ENCODE measurements around the gene ZNF672.

GRCh38 chr1:248890549-248891498, 52.8 kb downstream of the ZNF672 start:
- TF ChIP-seq ZBTB33 (IDR thresholded peaks at IDR 0.05; ENCODE audit: borderline replicate concordance, low read depth) (no peak), USF2 (IDR thresholded peaks at IDR 0.05; ENCODE audit: borderline replicate concordance, low read depth, low read length) (no peak), USF1 (IDR thresholded peaks at IDR 0.05; ENCODE audit: borderline replicate concordance, low read depth) (no peak), CHD2 (IDR thresholded peaks at IDR 0.05; ENCODE audit: low read length, partially characterized antibody) (no peak), FOXM1 (IDR thresholded peaks at IDR 0.05; ENCODE audit: low read depth) (no peak), FOSL2 (IDR thresholded peaks at IDR 0.05; ENCODE audit: borderline replicate concordance, low read depth) (no peak), PBX3 (IDR thresholded peaks at IDR 0.05) (no peak), CTCF (IDR thresholded peaks at IDR 0.05) (no peak), EP300 (IDR thresholded peaks at IDR 0.05; ENCODE audit: borderline replicate concordance in 1 of 2, low read depth in 1 of 2, low read length in 1 of 2) (no peak), IRF3 (IDR thresholded peaks at IDR 0.05; ENCODE audit: low read depth, low read length) (no peak), MEF2A (IDR thresholded peaks at IDR 0.05; ENCODE audit: borderline replicate concordance, low read depth) (no peak), YY1 (IDR thresholded peaks at IDR 0.05; ENCODE audit: low read depth) (no peak), SMC3 (IDR thresholded peaks at IDR 0.05; ENCODE audit: low read depth, low read length) (no peak), POLR2AphosphoS5 (IDR thresholded peaks at IDR 0.05; ENCODE audit: low read depth, low read length) (no peak)

All from SK-N-SH (cell line).